ENCODE measurements around the gene SNX27.
"Not testable (repeated sequence)": the region's sequence is repeated elsewhere in the genome, so short reads cannot be mapped to it uniquely, and the experiment has no call there.

Gene SNX27

GRCh38 chr1:151643085-151643484 is 31.2 kb downstream of the SNX27 start:
- DNase-seq, result not testable (repeated sequence)

- DNase-seq, result no peak
Measured at GRCh38 chr1:151644001-151644400, 32.2 kb downstream of the SNX27 start.

- no peak for DNase-seq
Measured at GRCh38 chr1:151653397-151653796, 41.5 kb downstream of the SNX27 start.

- DNase-seq, result no peak
Measured at GRCh38 chr1:151655371-151655770, 43.5 kb downstream of the SNX27 start.

GRCh38 chr1:151661751-151662150 is 49.9 kb downstream of the SNX27 start:
- no peak for DNase-seq

- no peak for DNase-seq
Measured at GRCh38 chr1:151668090-151668489, 56.2 kb downstream of the SNX27 start.

GRCh38 chr1:151670036-151670675 is 58.3 kb downstream of the SNX27 start:
- not testable (repeated sequence) for DNase-seq

- no peak for DNase-seq
Measured at GRCh38 chr1:151673407-151673806, 61.6 kb downstream of the SNX27 start.

GRCh38 chr1:151680391-151680790 is 68.5 kb downstream of the SNX27 start:
- DNase-seq, result no peak

GRCh38 chr1:151680826-151681225 is 69.0 kb downstream of the SNX27 start:
- no peak for DNase-seq

GRCh38 chr1:151681923-151682322 is 70.1 kb downstream of the SNX27 start:
- DNase-seq, result no peak

- DNase-seq, result not testable (repeated sequence)
Measured at GRCh38 chr1:151682901-151683300, 71.1 kb downstream of the SNX27 start.

GRCh38 chr1:151684128-151684527 is 72.3 kb downstream of the SNX27 start:
- DNase-seq, result no peak

GRCh38 chr1:151686561-151686960 is 74.7 kb downstream of the SNX27 start:
- no peak for DNase-seq

- DNase-seq, result no peak
Measured at GRCh38 chr1:151689494-151689893, 77.6 kb downstream of the SNX27 start.

- DNase-seq, result no peak
Measured at GRCh38 chr1:151692226-151692625, 80.4 kb downstream of the SNX27 start.

GRCh38 chr1:151693057-151693651 is 81.3 kb downstream of the SNX27 start:
- no peak for DNase-seq

GRCh38 chr1:151701515-151701914 is 89.7 kb downstream of the SNX27 start:
- no peak for DNase-seq

GRCh38 chr1:151702936-151703335 is 91.1 kb downstream of the SNX27 start:
- no peak for DNase-seq

GRCh38 chr1:151703813-151704212 is 92.0 kb downstream of the SNX27 start:
- no peak for DNase-seq

GRCh38 chr1:151704246-151704645 is 92.4 kb downstream of the SNX27 start:
- no peak for DNase-seq

GRCh38 chr1:151705146-151705545 is 93.3 kb downstream of the SNX27 start:
- no peak for DNase-seq

- no peak for DNase-seq
Measured at GRCh38 chr1:151705753-151706463, 94.1 kb downstream of the SNX27 start.

Measured in CD4-positive, alpha-beta T cell treated with Interleukin-17A for 1 hour (primary cell).